GM23338 (cell line): ENCODE measurements around the gene UBE3A. TPM values are rescaled to one million over a fixed set of nuclear protein-coding genes. Genes with fewer than 3 reads are reported as not detected.

Experiments
- ATAC-seq: fragments of 200-7000 bp; cut with Tn5 transposase; 3 replicates; pipeline ENCODE4 v1.9.1; 2020
- DNase-seq: peaks from one replicate; pipeline ENCODE4 v3.0.0-alpha.2; 2015; ENCODE audit warnings: low spot score
- H2AFZ ChIP-seq: fragments of 200-600 bp; sonication (generic); 2 replicates; pipeline ENCODE4 v1.8.0; 2016; ENCODE audit warnings: antibody characterized with exemption, mild to moderate bottlenecking, moderate library complexity
- H3F3A ChIP-seq: fragments of 200-600 bp; sonication (generic); replicated peaks from 2 replicates; pipeline ENCODE4 v1.8.0; 2017; ENCODE audit warnings: antibody characterized with exemption, mixed run types, low read depth
- H3K27ac ChIP-seq: fragments of 200-600 bp; sonication (generic); 2 replicates; pipeline ENCODE4 v1.6.1; 2016; ENCODE audit warnings: low read depth
- H3K27me3 ChIP-seq: fragments of 200-600 bp; sonication (generic); 2 replicates; pipeline ENCODE4 v1.8.0; 2016; ENCODE audit warnings: mild to moderate bottlenecking, mixed run types, moderate library complexity; ENCODE audit not compliant: insufficient read depth
- H3K36me3 ChIP-seq: fragments of 200-600 bp; sonication (generic); 2 replicates; pipeline ENCODE4 v1.8.0; 2016; ENCODE audit warnings: mild to moderate bottlenecking; ENCODE audit not compliant: insufficient read depth
- H3K4me1 ChIP-seq: fragments of 200-600 bp; sonication (generic); 2 replicates; pipeline ENCODE4 v1.8.0; 2016; ENCODE audit warnings: mild to moderate bottlenecking, moderate library complexity; ENCODE audit not compliant: insufficient read depth
- H3K4me2 ChIP-seq: fragments of 200-600 bp; sonication (generic); 2 replicates; pipeline ENCODE4 v1.7.1; 2017; ENCODE audit warnings: mixed run types
- H3K4me3 ChIP-seq: fragments of 200-600 bp; sonication (generic); 2 replicates; pipeline ENCODE4 v1.6.1; 2016; ENCODE audit warnings: mixed run types
- H3K79me2 ChIP-seq: fragments of 200-600 bp; sonication (generic); replicated peaks from 2 replicates; pipeline ENCODE4 v1.8.0; 2017; ENCODE audit warnings: mild to moderate bottlenecking; ENCODE audit not compliant: insufficient read depth
- H3K9me2 ChIP-seq: fragments of 200-600 bp; sonication (generic); 2 replicates; pipeline ENCODE4 v1.8.0; 2017; ENCODE audit not compliant: insufficient read depth
- H4K20me1 ChIP-seq: fragments of 200-600 bp; sonication (generic); replicated peaks from 2 replicates; pipeline ENCODE4 v1.8.0; 2017; ENCODE audit warnings: mild to moderate bottlenecking; ENCODE audit not compliant: insufficient read depth
- H3K27ac Mint-ChIP-seq: 2 replicates; pipeline ENCODE4 v1.8.0; 2020; ENCODE audit warnings: inconsistent platforms, mild to moderate bottlenecking, moderate library complexity, mixed read lengths
- H3K27me3 Mint-ChIP-seq: 3 replicates; pipeline ENCODE4 v1.8.0; 2022; ENCODE audit warnings: low read depth, mild to moderate bottlenecking, moderate library complexity, mixed read lengths, inconsistent platforms; ENCODE audit not compliant: insufficient read depth, poor library complexity
- H3K36me3 Mint-ChIP-seq: 3 replicates; pipeline ENCODE4 v1.8.0; 2021; ENCODE audit warnings: low read depth, mild to moderate bottlenecking, inconsistent platforms, moderate library complexity, mixed read lengths
- H3K4me1 Mint-ChIP-seq: 3 replicates; pipeline ENCODE4 v1.8.0; 2020; ENCODE audit warnings: mild to moderate bottlenecking, inconsistent platforms, mixed read lengths
- H3K4me3 Mint-ChIP-seq: 3 replicates; pipeline ENCODE4 v1.8.0; 2021; ENCODE audit warnings: moderate library complexity, mild to moderate bottlenecking, inconsistent platforms, mixed read lengths
- H3K9me3 Mint-ChIP-seq: 3 replicates; pipeline ENCODE4 v1.8.0; 2020; ENCODE audit warnings: moderate library complexity, mild to moderate bottlenecking, inconsistent platforms, mixed read lengths
- CREB1 ChIP-seq: fragments of 250-450 bp; sonication (Bioruptor Pico); IDR thresholded peaks from 2 replicates; pipeline ENCODE4 v1.5.0; 2020; ENCODE audit warnings: low read depth, mild to moderate bottlenecking, moderate library complexity
- CTCF ChIP-seq, 2 experiments: fragments of 200-600 bp in 1 of 2; sonication (generic) in 1 of 2; conservative IDR thresholded peaks; 2 replicates each; pipeline versions ENCODE4 v1.5.1 to v1.6.1; 2016 to 2017; ENCODE audit warnings: antibody characterized with exemption in 2 of 2, low read depth in 2 of 2, mild to moderate bottlenecking in 2 of 2, moderate library complexity in 1 of 2
- ETS1 ChIP-seq: IDR thresholded peaks from 2 replicates; pipeline ENCODE4 v1.6.1; 2016; ENCODE audit warnings: antibody characterized with exemption
- EZH2phosphoT487 ChIP-seq: fragments of 200-600 bp; sonication (generic); IDR thresholded peaks from one replicate; pipeline ENCODE4 v1.8.1; 2018; ENCODE audit warnings: antibody characterized with exemption; ENCODE audit not compliant: unreplicated experiment
- POLR2AphosphoS5 ChIP-seq: IDR thresholded peaks from 2 replicates; pipeline ENCODE4 v1.6.1; 2016; ENCODE audit warnings: antibody characterized with exemption, low read depth
- REST ChIP-seq: IDR thresholded peaks from one replicate; pipeline ENCODE4 v1.6.1; 2018; ENCODE audit warnings: antibody characterized with exemption; ENCODE audit not compliant: unreplicated experiment
- STAT1 ChIP-seq: IDR thresholded peaks from one replicate; pipeline ENCODE4 v1.6.1; 2016; ENCODE audit warnings: antibody characterized with exemption; ENCODE audit not compliant: unreplicated experiment
- ZNF331 ChIP-seq: fragments of 250-450 bp; sonication (Bioruptor Pico); IDR thresholded peaks from 2 replicates; pipeline ENCODE4 v1.5.0; 2020; ENCODE audit warnings: low read depth, mild to moderate bottlenecking, moderate library complexity
- ZNF462 ChIP-seq: fragments of 250-450 bp; sonication (Bioruptor Pico); IDR thresholded peaks from 2 replicates; pipeline ENCODE4 v1.5.0; 2020; ENCODE audit warnings: mild to moderate bottlenecking, moderate library complexity
- polyA plus RNA-seq: library from polyadenylated mRNA; unstranded; fragments of >200 nt; fragmentation: Nextera tagmentation; extraction: Ambion mirVana; gene quantifications from 2 replicates; pipeline ENCODE4 v1.2.1, GENCODE V29; 2016
- total RNA-seq: library from RNA; depleted of rRNA; stranded (reverse); fragments of >200 nt; shearing (Covaris generic); gene quantifications from 2 replicates; pipeline ENCODE4 v1.2.3, GENCODE V29; 2014

The UBE3A gene
- total and polyA plus RNA-seq, 2 experiments from 2014 or later: 96.1 to 150 TPM

GRCh38 chr15:25381579-25381978 is 57.2 kb downstream of the UBE3A start (continued):
- TF ChIP-seq ZNF462 (CRISPR knock-in tag): no peak
- no peak for TF ChIP-seq CREB1
- TF ChIP-seq ZNF331 (CRISPR knock-in tag): no peak
- TF ChIP-seq ETS1: no peak

- H3K4me1 ChIP-seq: no peaks in the 10 kb centered on the region
- no peak overlapping the region for H3K4me2 ChIP-seq
- Mint-ChIP-seq H3K9me3 (peaks cover 2% of the 10 kb centered on the region; the same call in 2 of the 3 replicates), H3K36me3 (peaks cover 31% of the 10 kb centered on the region), H3K4me1 (no peaks in the 10 kb centered on the region; the same call in 2 of the 3 replicates), H3K27me3 (no peaks in the 10 kb centered on the region), H3K4me3 (no peak overlapping the region), H3K27ac (no peak overlapping the region)
- peaks cover 95% of the 10 kb centered on the region for H3K79me2 ChIP-seq
- no peak for ATAC-seq
- H3K27ac ChIP-seq: no peak overlapping the region
- no peaks in the 10 kb centered on the region for H3K36me3 ChIP-seq
- H3F3A ChIP-seq: no peaks in the 10 kb centered on the region
- no peaks in the 10 kb centered on the region for H3K9me2 ChIP-seq
- peaks cover 21% of the 10 kb centered on the region for H4K20me1 ChIP-seq
- H2AFZ ChIP-seq: no peak overlapping the region
- no peak overlapping the region for H3K4me3 ChIP-seq
- no peak for DNase-seq
- no peaks in the 10 kb centered on the region for H3K27me3 ChIP-seq
- TF ChIP-seq POLR2AphosphoS5: no peak
- TF ChIP-seq STAT1: no peak
- no peak for TF ChIP-seq REST
- no peak for TF ChIP-seq EZH2phosphoT487
- TF ChIP-seq CTCF (conservative IDR thresholded peaks at IDR 0.05; ENCODE audit: low read depth in 2 of 2): no peak
Measured at GRCh38 chr15:25378501-25378901, 60.3 kb downstream of the UBE3A start.
